GM18909 (cell line): ENCODE data around the gene C16orf74.

Source experiments
- ATAC-seq: cut with Tn5 transposase; IDR thresholded peaks from one replicate; pipeline ENCODE4 v1.9.1; 2021; ENCODE audit warnings: mild to moderate bottlenecking; ENCODE audit not compliant: unreplicated experiment, poor library complexity

C16orf74 gene

GRCh38 chr16:85660843-85661739 lies 89.8 kb downstream of the C16orf74 start:
- no peak for ATAC-seq

- no peak for ATAC-seq
Measured at GRCh38 chr16:85659805-85660511, 90.9 kb downstream of the C16orf74 start.

DNA sequence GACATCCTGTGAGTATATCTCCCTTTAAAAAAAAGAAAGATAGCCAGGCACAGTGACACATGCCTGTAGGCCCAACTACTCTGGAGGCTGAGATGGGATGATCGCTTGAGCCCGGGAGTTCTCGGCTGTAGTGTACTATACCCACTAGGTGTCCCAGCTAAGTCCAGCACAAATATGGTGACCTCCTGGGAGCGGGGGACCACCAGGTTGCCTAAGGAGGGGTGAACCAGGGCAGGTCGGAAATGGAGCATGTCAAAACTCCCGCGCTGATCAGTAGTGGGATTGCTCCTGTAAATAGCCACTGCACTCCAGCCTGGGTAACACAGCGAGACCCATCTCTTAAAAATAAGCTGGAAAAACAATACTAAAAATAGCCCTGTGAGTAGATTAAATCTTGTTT lies 91.6 kb downstream of the C16orf74 start:
- ATAC-seq: no peak

- no peak for ATAC-seq
Measured at GRCh38 chr16:85658504-85659326, 92.2 kb downstream of the C16orf74 start.

- ATAC-seq: no peak
Measured at GRCh38 chr16:85657996-85658395, 92.9 kb downstream of the C16orf74 start.
